Measurements from ENCODE around the gene FBXO27. TPM values are rescaled to one million over a fixed set of nuclear protein-coding genes. Genes with fewer than 3 reads are reported as not detected.

FBXO27 gene
- total and polyA plus RNA-seq, 2 of the 13 experiments (the other 11 are each of a cell fraction or from before 2014, with no cell fraction given) = 0.15 to 2.8 TPM

GRCh38 chr19:39064405-39064804 is 32.1 kb upstream of the FBXO27 start:
- ChIA-PET POLR2A (no interaction called here), CTCF (ENCODE audit: low intra/inter-chr PET ratio, low total read pairs) (no interaction called here)
- Histone ChIP-seq H3K9me3 (ENCODE audit: low read length) (no peaks in the 10 kb centered on the region), H4K20me1 (ENCODE audit: insufficient read depth, low read length) (no peaks in the 10 kb centered on the region), H3K27ac (ENCODE audit: extremely low read length, insufficient read depth, low read length) (no peak overlapping the region), H3K4me2 (ENCODE audit: low read depth, low read length) (no peak overlapping the region), H3K27me3 (ENCODE audit: control insufficient read depth in 1 of 2, insufficient read depth in 2 of 2, low read length in 2 of 2) (no peaks in the 10 kb centered on the region), H3K4me3 (replicated peaks in 1 of 3; ENCODE audit: insufficient read depth in 1 of 3, low read depth in 2 of 3, low read length in 3 of 3) (no peak overlapping the region), H2AFZ (ENCODE audit: low read length) (no peak overlapping the region), H3K79me2 (ENCODE audit: insufficient read depth, low read length) (no peaks in the 10 kb centered on the region), H3K36me3 (replicated peaks in 1 of 2; ENCODE audit: control insufficient read depth in 1 of 2, insufficient read depth in 2 of 2, low read length in 2 of 2) (no peaks in the 10 kb centered on the region), H3K9ac (ENCODE audit: insufficient read depth, low read depth, low read length) (no peak overlapping the region), H3K4me1 (ENCODE audit: insufficient read depth, low read length) (peaks cover 18% of the 10 kb centered on the region)
- WGBS (ENCODE audit: low lambda C conversion rate) = 68% methylated on average over 6 of the region's 6 CpGs
- DNase-seq (ENCODE audit: low spot score) = no peak
- no TSS peak for BruUV-seq (replicated peaks)
- in situ Hi-C loops (cut with HindIII; ENCODE audit: extremely low pct_ligation_motif_present, low pct_unique_long_range_greater_than_20kb) = no loop called here
- FAIRE-seq = no peak
- ATAC-seq = no peak
- intact Hi-C loops (cut with micrococcal nuclease; ENCODE audit: unreplicated experiment) = no loop called here
- TF ChIP-seq ZNF264 (CRISPR knock-in tag; IDR thresholded peaks at IDR 0.05) (no peak), ZNF784 (CRISPR knock-in tag; IDR thresholded peaks at IDR 0.05; ENCODE audit: borderline replicate concordance) (no peak), SIX4 (CRISPR knock-in tag; IDR thresholded peaks at IDR 0.05) (no peak), BCL6 (CRISPR knock-in tag; IDR thresholded peaks at IDR 0.05) (no peak), CCAR2 (optimal IDR thresholded peaks at IDR 0.05; ENCODE audit: low read depth, low read length) (no peak), MATR3 (CRISPR knock-in tag; IDR thresholded peaks at IDR 0.05) (no peak), ZNF747 (CRISPR knock-in tag; IDR thresholded peaks at IDR 0.05; ENCODE audit: borderline replicate concordance) (no peak), CTCF (CRISPR knock-in tag; IDR thresholded peaks at IDR 0.05) (no peak), ZNF281 (CRISPR knock-in tag; IDR thresholded peaks at IDR 0.05; ENCODE audit: borderline replicate concordance) (no peak), ZNF460 (CRISPR knock-in tag; IDR thresholded peaks at IDR 0.05; ENCODE audit: borderline replicate concordance) (no peak), TBX2 (CRISPR knock-in tag; IDR thresholded peaks at IDR 0.05; ENCODE audit: borderline replicate concordance) (no peak), THRA (CRISPR knock-in tag; IDR thresholded peaks at IDR 0.05; ENCODE audit: borderline replicate concordance) (no peak), PBX2 (CRISPR knock-in tag; IDR thresholded peaks at IDR 0.05) (no peak), ZNF510 (CRISPR knock-in tag; IDR thresholded peaks at IDR 0.05; ENCODE audit: low read depth) (no peak), KLF6 (CRISPR knock-in tag; IDR thresholded peaks at IDR 0.05) (no peak), ZNF180 (CRISPR knock-in tag; IDR thresholded peaks at IDR 0.05; ENCODE audit: borderline replicate concordance, low read depth) (no peak)
